Measurements from ENCODE around the gene GHITM.
"Not testable (repeated sequence)": the region's sequence is repeated elsewhere in the genome, so short reads cannot be mapped to it uniquely, and the experiment has no call there.

The GHITM gene

GRCh38 chr10:84139126-84140035, at the start of gene GHITM:
Gene GHITM, plus strand, starts transcription at chr10:84139509. Its CDS starts 1,992 bp downstream, at chr10:84141501.
- DNase-seq = peak; percentile 100

- DNase-seq = no peak
Observed at GRCh38 chr10:84095811-84096497, 43.4 kb upstream of the GHITM start.

- DNase-seq = no peak
Observed at GRCh38 chr10:84097787-84098353, 41.4 kb upstream of the GHITM start.

- DNase-seq = no peak
Observed at GRCh38 chr10:84098667-84099066, 40.6 kb upstream of the GHITM start.

- no peak for DNase-seq
Observed at GRCh38 chr10:84101042-84101441, 38.3 kb upstream of the GHITM start.

GRCh38 chr10:84108797-84109196, 30.5 kb upstream of the GHITM start:
- DNase-seq = no peak

- DNase-seq = not testable (repeated sequence)
Observed at GRCh38 chr10:84109772-84110171, 29.5 kb upstream of the GHITM start.

- DNase-seq = not testable (repeated sequence)
Observed at GRCh38 chr10:84113468-84113867, 25.8 kb upstream of the GHITM start.

GRCh38 chr10:84114088-84114667, 25.1 kb upstream of the GHITM start:
- DNase-seq = no peak

GRCh38 chr10:84117204-84117603, 22.1 kb upstream of the GHITM start:
- not testable (repeated sequence) for DNase-seq

- DNase-seq = no peak
Observed at GRCh38 chr10:84117686-84118394, 21.5 kb upstream of the GHITM start.

GRCh38 chr10:84118395-84119006, 20.8 kb upstream of the GHITM start:
- DNase-seq = no peak

GRCh38 chr10:84123362-84123761, 15.9 kb upstream of the GHITM start:
- DNase-seq = no peak

- DNase-seq = peak; percentile 16
Observed at GRCh38 chr10:84125910-84126784, 13.2 kb upstream of the GHITM start.

GRCh38 chr10:84126785-84127167, 12.5 kb upstream of the GHITM start:
- DNase-seq = no peak

- DNase-seq = no peak
Observed at GRCh38 chr10:84135836-84136235, 3.5 kb upstream of the GHITM start.

- no peak for DNase-seq
Observed at GRCh38 chr10:84137811-84138210, 1.5 kb upstream of the GHITM start.

GRCh38 chr10:84138478-84139125, 707 bp upstream of the GHITM start:
- peak; percentile 71 for DNase-seq

- DNase-seq = no peak
Observed at GRCh38 chr10:84140036-84140379, 699 bp downstream of the GHITM start.

- no peak for DNase-seq
Observed at GRCh38 chr10:84147347-84147746, 8.0 kb downstream of the GHITM start.

All from activated CD4-positive, alpha-beta T cell treated with anti-CD3 and anti-CD28 coated beads, Interleukin-2, amount 50 U/mL, for 16 hours (primary cell).